Gastrocnemius medialis (tissue), 4 donors: ENCODE data around the gene MALRD1.

Experiments used
- CTCF ChIP-seq, 5 experiments: fragments of 450-650 bp in 3 of 5; fragments of 200-600 bp in 2 of 5; sonication (generic) in 2 of 5; IDR thresholded peaks in 4 of 5; conservative IDR thresholded peaks in 1 of 5; 1 replicate in 4 of 5; 2 replicates in 1 of 5; pipeline ENCODE4 v1.5.1; 2016 to 2019; ENCODE audit warnings: antibody characterized with exemption in 5 of 5, mild to moderate bottlenecking in 3 of 5, moderate library complexity in 3 of 5
- POLR2A ChIP-seq, 2 donors: fragments of 450-650 bp; IDR thresholded peaks; one replicate each; pipeline ENCODE4 v1.6.1; 2017; ENCODE audit warnings: antibody characterized with exemption in 2 of 2, mild to moderate bottlenecking in 2 of 2, moderate library complexity in 2 of 2

- no peak for TF ChIP-seq CTCF (IDR thresholded peaks at IDR 0.05 in 4 of 5, conservative IDR thresholded peaks at IDR 0.05 in 1 of 5)
- TF ChIP-seq POLR2A (IDR thresholded peaks at IDR 0.05): no peak
These were observed 515.0 kb downstream of the MALRD1 start for GRCh38 chr10:19563388-19564141.
